HCT116 (cell line): ENCODE measurements around the gene DNAJA2.

Source experiments
- CBX3 ChIP-seq: IDR thresholded peaks from 2 replicates; pipeline ENCODE4 v1.6.1; 2012; ENCODE audit warnings: low read depth
- CEBPB ChIP-seq: IDR thresholded peaks from 2 replicates; pipeline ENCODE4 v1.6.1; 2012; ENCODE audit warnings: low read depth
- EGR1 ChIP-seq: IDR thresholded peaks from 2 replicates; pipeline ENCODE4 v1.6.1; 2012; ENCODE audit warnings: low read depth
- EZH2 ChIP-seq: fragments of 200-600 bp; sonication (generic); IDR thresholded peaks from 2 replicates; pipeline ENCODE4 v1.6.1; 2017; ENCODE audit warnings: antibody characterized with exemption, mixed run types
- EZH2phosphoT487 ChIP-seq: fragments of 200-600 bp; IDR thresholded peaks from 2 replicates; pipeline ENCODE4 v1.6.1; 2018; ENCODE audit warnings: antibody characterized with exemption, borderline replicate concordance
- JUND ChIP-seq: IDR thresholded peaks from 2 replicates; pipeline ENCODE4 v1.6.1; 2012
- POLR2A ChIP-seq: IDR thresholded peaks from 2 replicates; pipeline ENCODE4 v1.7.0; 2011; ENCODE audit warnings: borderline replicate concordance; ENCODE audit not compliant: insufficient read depth, insufficient read length; ENCODE audit errors: extremely low read depth
- POLR2AphosphoS5 ChIP-seq: IDR thresholded peaks from 2 replicates; pipeline ENCODE4 v1.6.1; 2011; ENCODE audit warnings: mild to moderate bottlenecking, low read depth, low read length, moderate library complexity
- SIN3A ChIP-seq: IDR thresholded peaks from 2 replicates; pipeline ENCODE4 v1.6.1; 2012; ENCODE audit warnings: low read depth
- SP1 ChIP-seq: IDR thresholded peaks from 2 replicates; pipeline ENCODE4 v1.6.1; 2012; ENCODE audit warnings: low read depth
- TF ChIP-seq, protein P1 (sequence below), 3 experiments: fragments of 200-600 bp in 1 of 3; sonication (generic) in 1 of 3; IDR thresholded peaks in 2 of 3; conservative IDR thresholded peaks in 1 of 3; 2 replicates each; pipeline ENCODE4 v1.5.1; 2012 to 2017; ENCODE audit warnings: low read depth in 2 of 3, low read length in 2 of 3, antibody characterized with exemption in 1 of 3, borderline replicate concordance in 1 of 3, control low read depth in 1 of 3, mild to moderate bottlenecking in 1 of 3, mixed read lengths in 1 of 3, mixed run types in 1 of 3, moderate library complexity in 1 of 3; ENCODE audit not compliant: insufficient read depth in 1 of 3
- TF ChIP-seq, protein P2 (sequence below): IDR thresholded peaks from 2 replicates; pipeline ENCODE4 v1.6.1; 2012
- TF ChIP-seq, protein P3 (sequence below): IDR thresholded peaks from 2 replicates; pipeline ENCODE4 v1.6.1; 2012
- TF ChIP-seq, protein P4 (sequence below): IDR thresholded peaks from 2 replicates; pipeline ENCODE4 v1.6.1; 2012; ENCODE audit warnings: low read depth

DNA sequence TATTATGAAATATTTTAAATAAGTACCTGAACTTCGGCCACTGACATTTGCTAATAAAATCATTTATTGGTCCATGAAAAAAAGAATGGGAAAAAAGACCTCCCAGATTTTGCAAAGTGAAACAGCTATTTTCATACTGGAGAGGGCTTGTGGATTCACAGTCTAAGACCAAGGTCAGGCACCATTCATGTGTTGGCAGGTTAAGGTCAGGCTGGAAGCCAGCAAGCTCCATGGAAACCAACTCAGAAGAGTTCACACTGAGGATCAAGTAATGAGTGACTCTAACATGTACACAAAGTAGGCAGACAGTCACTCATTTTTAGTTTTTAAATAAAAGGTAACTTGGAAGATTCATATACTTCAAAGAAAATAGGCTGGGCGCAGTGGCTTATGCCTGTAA is 3.4 kb downstream of the DNAJA2 start:
- TF ChIP-seq EZH2phosphoT487 = no peak
- TF ChIP-seq POLR2A = no peak
- TF ChIP-seq, protein P1, sequence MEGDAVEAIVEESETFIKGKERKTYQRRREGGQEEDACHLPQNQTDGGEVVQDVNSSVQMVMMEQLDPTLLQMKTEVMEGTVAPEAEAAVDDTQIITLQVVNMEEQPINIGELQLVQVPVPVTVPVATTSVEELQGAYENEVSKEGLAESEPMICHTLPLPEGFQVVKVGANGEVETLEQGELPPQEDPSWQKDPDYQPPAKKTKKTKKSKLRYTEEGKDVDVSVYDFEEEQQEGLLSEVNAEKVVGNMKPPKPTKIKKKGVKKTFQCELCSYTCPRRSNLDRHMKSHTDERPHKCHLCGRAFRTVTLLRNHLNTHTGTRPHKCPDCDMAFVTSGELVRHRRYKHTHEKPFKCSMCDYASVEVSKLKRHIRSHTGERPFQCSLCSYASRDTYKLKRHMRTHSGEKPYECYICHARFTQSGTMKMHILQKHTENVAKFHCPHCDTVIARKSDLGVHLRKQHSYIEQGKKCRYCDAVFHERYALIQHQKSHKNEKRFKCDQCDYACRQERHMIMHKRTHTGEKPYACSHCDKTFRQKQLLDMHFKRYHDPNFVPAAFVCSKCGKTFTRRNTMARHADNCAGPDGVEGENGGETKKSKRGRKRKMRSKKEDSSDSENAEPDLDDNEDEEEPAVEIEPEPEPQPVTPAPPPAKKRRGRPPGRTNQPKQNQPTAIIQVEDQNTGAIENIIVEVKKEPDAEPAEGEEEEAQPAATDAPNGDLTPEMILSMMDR (IDR thresholded peaks at IDR 0.05 in 2 of 3, conservative IDR thresholded peaks at IDR 0.05 in 1 of 3; ENCODE audit: borderline replicate concordance in 1 of 3, insufficient read depth in 1 of 3, low read depth in 2 of 3, low read length in 2 of 3) = no peak
- TF ChIP-seq EZH2 = no peak
- no peak for TF ChIP-seq SIN3A
- TF ChIP-seq, protein P2, sequence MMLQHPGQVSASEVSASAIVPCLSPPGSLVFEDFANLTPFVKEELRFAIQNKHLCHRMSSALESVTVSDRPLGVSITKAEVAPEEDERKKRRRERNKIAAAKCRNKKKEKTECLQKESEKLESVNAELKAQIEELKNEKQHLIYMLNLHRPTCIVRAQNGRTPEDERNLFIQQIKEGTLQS = no peak
- no peak for TF ChIP-seq CEBPB
- TF ChIP-seq, protein P3, sequence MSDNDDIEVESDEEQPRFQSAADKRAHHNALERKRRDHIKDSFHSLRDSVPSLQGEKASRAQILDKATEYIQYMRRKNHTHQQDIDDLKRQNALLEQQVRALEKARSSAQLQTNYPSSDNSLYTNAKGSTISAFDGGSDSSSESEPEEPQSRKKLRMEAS = no peak
- no peak for TF ChIP-seq EGR1
- TF ChIP-seq SP1 = no peak
- TF ChIP-seq, protein P4, sequence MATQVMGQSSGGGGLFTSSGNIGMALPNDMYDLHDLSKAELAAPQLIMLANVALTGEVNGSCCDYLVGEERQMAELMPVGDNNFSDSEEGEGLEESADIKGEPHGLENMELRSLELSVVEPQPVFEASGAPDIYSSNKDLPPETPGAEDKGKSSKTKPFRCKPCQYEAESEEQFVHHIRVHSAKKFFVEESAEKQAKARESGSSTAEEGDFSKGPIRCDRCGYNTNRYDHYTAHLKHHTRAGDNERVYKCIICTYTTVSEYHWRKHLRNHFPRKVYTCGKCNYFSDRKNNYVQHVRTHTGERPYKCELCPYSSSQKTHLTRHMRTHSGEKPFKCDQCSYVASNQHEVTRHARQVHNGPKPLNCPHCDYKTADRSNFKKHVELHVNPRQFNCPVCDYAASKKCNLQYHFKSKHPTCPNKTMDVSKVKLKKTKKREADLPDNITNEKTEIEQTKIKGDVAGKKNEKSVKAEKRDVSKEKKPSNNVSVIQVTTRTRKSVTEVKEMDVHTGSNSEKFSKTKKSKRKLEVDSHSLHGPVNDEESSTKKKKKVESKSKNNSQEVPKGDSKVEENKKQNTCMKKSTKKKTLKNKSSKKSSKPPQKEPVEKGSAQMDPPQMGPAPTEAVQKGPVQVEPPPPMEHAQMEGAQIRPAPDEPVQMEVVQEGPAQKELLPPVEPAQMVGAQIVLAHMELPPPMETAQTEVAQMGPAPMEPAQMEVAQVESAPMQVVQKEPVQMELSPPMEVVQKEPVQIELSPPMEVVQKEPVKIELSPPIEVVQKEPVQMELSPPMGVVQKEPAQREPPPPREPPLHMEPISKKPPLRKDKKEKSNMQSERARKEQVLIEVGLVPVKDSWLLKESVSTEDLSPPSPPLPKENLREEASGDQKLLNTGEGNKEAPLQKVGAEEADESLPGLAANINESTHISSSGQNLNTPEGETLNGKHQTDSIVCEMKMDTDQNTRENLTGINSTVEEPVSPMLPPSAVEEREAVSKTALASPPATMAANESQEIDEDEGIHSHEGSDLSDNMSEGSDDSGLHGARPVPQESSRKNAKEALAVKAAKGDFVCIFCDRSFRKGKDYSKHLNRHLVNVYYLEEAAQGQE = no peak
- no peak for TF ChIP-seq CBX3
- TF ChIP-seq POLR2AphosphoS5 = no peak
- TF ChIP-seq JUND = no peak
